ENCODE measurements around the gene NPAS1. TPM values are rescaled to one million over a fixed set of nuclear protein-coding genes. Genes with fewer than 3 reads are reported as not detected.
A peak's percentile ranks its signal among the peaks of the same experiment; 100 is the strongest.

Gene NPAS1
- total RNA-seq, 2 experiments from 2014 or later, result 1.1 to 2.1 TPM

- Mint-ChIP-seq H3K4me3 (no peak overlapping the region), H3K27ac (no peak overlapping the region)
Measured at GRCh38 chr19:47086280-47086679, 66.6 kb downstream of the NPAS1 start.

GRCh38 chr19:47089767-47090350 lies 70.2 kb downstream of the NPAS1 start:
- intact Hi-C loops (cut with DNase I, micrococcal nuclease), result no loop called here
- POLR2A ChIA-PET, result no interaction called here
- Mint-ChIP-seq H3K9me3 (no peaks in the 10 kb centered on the region), H3K4me1 (ENCODE audit: low read depth) (peaks cover 12% of the 10 kb centered on the region), H3K4me3 (no peak overlapping the region), H3K27ac (no peak overlapping the region), H3K36me3 (ENCODE audit: low read depth) (peaks cover 80% of the 10 kb centered on the region), H3K27me3 (no peaks in the 10 kb centered on the region)
- TF ChIP-seq CTCF (IDR thresholded peaks at IDR 0.05), result no peak
- Histone ChIP-seq H3K4me3 (ENCODE audit: low read length) (no peak overlapping the region), H3K27me3 (ENCODE audit: control insufficient read depth in 1 of 2, insufficient read depth in 2 of 2, low read length in 2 of 2) (no peaks in the 10 kb centered on the region), H3K4me1 (ENCODE audit: insufficient read depth, low read length) (peaks cover 17% of the 10 kb centered on the region), H3K9me3 (ENCODE audit: control insufficient read depth in 1 of 2, insufficient read depth in 1 of 2, low read length in 2 of 2) (no peaks in the 10 kb centered on the region), H3K27ac (ENCODE audit: low read depth in 1 of 2, low read length in 2 of 2) (no peak overlapping the region), H3K36me3 (ENCODE audit: insufficient read depth, low read length) (peaks cover 86% of the 10 kb centered on the region)
- ATAC-seq (ENCODE audit: poor library complexity) (no peak), DNase-seq (no peak)
- CTCF ChIA-PET, result interaction anchor here (0.6 kb wide), 1 partner anchor 23 kb away, joined by 3 read pairs; no protein-coding TSS in a partner anchor

More at GRCh38 chr19:47086280-47086679, 66.6 kb downstream of the NPAS1 start:
- H3K36me3 ChIP-seq (ENCODE audit: insufficient read depth, low read length), result peaks cover 93% of the 10 kb centered on the region
- ChIA-PET CTCF (interaction anchor here (1.2 kb wide), 1 partner anchor 45 kb away, joined by 3 read pairs; the partner anchor contains the start of gene SAE1), POLR2A (no interaction called here)
- no peak overlapping the region for H3K4me3 ChIP-seq (ENCODE audit: low read length)
- no peak overlapping the region for H3K27ac ChIP-seq (ENCODE audit: low read depth in 1 of 2, low read length in 2 of 2)
- intact Hi-C loops (cut with DNase I, micrococcal nuclease), result no loop called here
- Mint-ChIP-seq H3K27me3 (no peaks in the 10 kb centered on the region), H3K36me3 (ENCODE audit: low read depth) (peaks cover 85% of the 10 kb centered on the region), H3K9me3 (no peaks in the 10 kb centered on the region), H3K4me1 (ENCODE audit: low read depth) (no peaks in the 10 kb centered on the region)
- no peaks in the 10 kb centered on the region for H3K27me3 ChIP-seq (ENCODE audit: control insufficient read depth in 1 of 2, insufficient read depth in 2 of 2, low read length in 2 of 2)
- H3K9me3 ChIP-seq (ENCODE audit: control insufficient read depth in 1 of 2, insufficient read depth in 1 of 2, low read length in 2 of 2), result no peaks in the 10 kb centered on the region
- DNase-seq, result no peak
- TF ChIP-seq CTCF (IDR thresholded peaks at IDR 0.05), result no peak
- H3K4me1 ChIP-seq (ENCODE audit: insufficient read depth, low read length), result no peaks in the 10 kb centered on the region
- no peak for ATAC-seq (ENCODE audit: poor library complexity)

- ATAC-seq (ENCODE audit: poor library complexity), result no peak
- CTCF ChIA-PET, result interaction anchor here (0.7 to 1.1 kb wide), 2 partner anchors 14 to 32 kb away, joined by 3 to 4 read pairs; no protein-coding TSS in a partner anchor
- POLR2A ChIA-PET, result interaction anchor here (7.6 kb wide), 1 partner anchor 17 kb away, joined by 124 read pairs; the partner anchor contains the start of gene ZC3H4
- peaks cover 35% of the 10 kb centered on the region for H3K4me1 Mint-ChIP-seq (ENCODE audit: low read depth)
- peak overlapping the region; percentile 83 for H3K27ac Mint-ChIP-seq
- H3K4me3 Mint-ChIP-seq, result no peak overlapping the region
- Histone ChIP-seq H3K4me3 (ENCODE audit: low read length) (no peak overlapping the region), H3K27me3 (ENCODE audit: control insufficient read depth in 1 of 2, insufficient read depth in 2 of 2, low read length in 2 of 2) (no peaks in the 10 kb centered on the region), H3K9me3 (ENCODE audit: control insufficient read depth in 1 of 2, insufficient read depth in 1 of 2, low read length in 2 of 2) (no peaks in the 10 kb centered on the region), H3K36me3 (ENCODE audit: insufficient read depth, low read length) (peaks cover 74% of the 10 kb centered on the region), H3K27ac (ENCODE audit: low read depth in 1 of 2, low read length in 2 of 2) (peak overlapping the region in 1 of 2 donors; percentile 90), H3K4me1 (ENCODE audit: insufficient read depth, low read length) (peaks cover 44% of the 10 kb centered on the region)
- no peaks in the 10 kb centered on the region for H3K27me3 Mint-ChIP-seq
- no peak for TF ChIP-seq CTCF (IDR thresholded peaks at IDR 0.05)
- intact Hi-C loops (cut with DNase I, micrococcal nuclease), result loop anchor here in 1 of 2 experiments (2.0 kb wide), 1 partner anchor 18 kb away; no protein-coding TSS in a partner anchor
- H3K9me3 Mint-ChIP-seq, result no peaks in the 10 kb centered on the region
- no peak for DNase-seq
- H3K36me3 Mint-ChIP-seq (ENCODE audit: low read depth), result peaks cover 70% of the 10 kb centered on the region
Measured at GRCh38 chr19:47093254-47093653, 73.6 kb downstream of the NPAS1 start.

Data from CD4-positive, alpha-beta T cell (primary cell).